H1 (cell line): ENCODE results near the gene CNGB1.

ENCODE experiments used
- GABPA ChIP-seq: IDR thresholded peaks from 2 replicates; pipeline ENCODE4 v1.6.1; 2011; ENCODE audit warnings: mild to moderate bottlenecking, low read length, moderate library complexity, borderline replicate concordance; ENCODE audit not compliant: insufficient read depth
- POLR2A ChIP-seq, 2 experiments: IDR thresholded peaks; 1 replicate in 1 of 2; 2 replicates in 1 of 2; pipeline ENCODE4 v1.6.1; 2011; ENCODE audit warnings: low read depth in 2 of 2, low read length in 2 of 2, mild to moderate bottlenecking in 2 of 2; ENCODE audit errors: control extremely low read depth in 1 of 2
- POLR2AphosphoS5 ChIP-seq: IDR thresholded peaks from 2 replicates; pipeline ENCODE4 v1.6.1; 2011; ENCODE audit warnings: low read depth, low read length
- SAP30 ChIP-seq: fragments of 300-600 bp; sonication (generic); IDR thresholded peaks from 2 replicates; pipeline ENCODE4 v1.7.1; 2012; ENCODE audit warnings: low read length, moderate library complexity, mild to moderate bottlenecking, inconsistent platforms; ENCODE audit not compliant: insufficient read depth, insufficient replicate concordance
- SP1 ChIP-seq: IDR thresholded peaks from 2 replicates; pipeline ENCODE4 v1.6.1; 2011; ENCODE audit warnings: low read depth, low read length
- TF ChIP-seq, protein P1 (sequence below), 3 experiments: IDR thresholded peaks; 1 replicate in 2 of 3; 2 replicates in 1 of 3; pipeline versions ENCODE4 v1.5.1 to v1.6.1; 2011; ENCODE audit warnings: low read length in 3 of 3, mild to moderate bottlenecking in 3 of 3, inconsistent platforms in 2 of 3, low read depth in 1 of 3, moderate library complexity in 1 of 3; ENCODE audit not compliant: insufficient read depth in 1 of 3; ENCODE audit errors: control extremely low read depth in 1 of 3
- TF ChIP-seq, protein P2 (sequence below): IDR thresholded peaks from 2 replicates; pipeline ENCODE4 v1.6.1; 2012; ENCODE audit warnings: low read length, inconsistent platforms

DNA sequence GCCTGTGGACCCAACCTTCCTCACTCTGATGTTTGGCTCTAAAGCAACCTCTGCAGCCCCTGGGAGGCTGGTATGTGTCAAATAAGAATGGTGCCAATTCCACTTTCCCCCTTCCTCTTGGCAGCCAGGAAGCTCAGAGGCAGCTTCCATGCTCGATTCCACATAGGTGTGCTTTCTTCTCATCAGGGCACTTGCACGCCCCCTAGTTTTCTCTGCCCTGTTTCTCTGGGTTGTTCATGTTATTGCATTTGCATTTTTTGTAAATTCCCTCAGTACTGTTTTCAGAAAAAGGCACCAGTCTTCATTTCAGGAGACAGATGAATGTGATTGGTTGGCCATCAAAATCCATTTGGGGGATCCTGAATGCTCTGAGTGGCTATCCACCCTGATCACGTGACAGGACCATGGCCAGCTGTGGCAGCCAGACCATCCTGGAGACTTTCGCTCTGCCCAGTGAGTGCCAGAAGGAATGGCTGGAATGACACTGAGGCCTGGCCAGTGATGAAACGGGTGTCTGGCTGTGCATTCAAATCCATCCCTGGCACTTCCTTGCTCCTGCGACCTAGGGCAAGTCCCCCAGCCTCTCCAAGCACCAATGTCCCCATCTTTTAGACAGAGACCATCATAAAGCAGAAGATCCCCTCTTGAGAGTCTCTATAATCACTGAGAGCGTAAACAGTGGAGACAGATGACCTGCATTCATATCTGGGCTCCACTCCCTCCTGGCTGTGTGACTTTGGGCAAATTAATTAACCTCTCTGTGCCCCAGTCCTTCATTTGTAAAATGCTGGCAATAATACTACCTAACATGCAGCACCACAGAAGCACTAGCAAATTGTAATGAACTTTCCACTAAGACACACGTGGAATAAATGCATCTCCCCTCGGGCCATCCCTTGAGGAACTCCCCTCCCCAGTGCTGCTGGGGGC lies 56.4 kb downstream of the CNGB1 start:
- TF ChIP-seq POLR2AphosphoS5 (no peak), GABPA (no peak), POLR2A (IDR thresholded peaks at IDR 0.05; ENCODE audit: control extremely low read depth in 1 of 2, low read depth in 2 of 2, low read length in 2 of 2) (no peak), SP1 (no peak), SAP30 (no peak)
- TF ChIP-seq, protein P1, sequence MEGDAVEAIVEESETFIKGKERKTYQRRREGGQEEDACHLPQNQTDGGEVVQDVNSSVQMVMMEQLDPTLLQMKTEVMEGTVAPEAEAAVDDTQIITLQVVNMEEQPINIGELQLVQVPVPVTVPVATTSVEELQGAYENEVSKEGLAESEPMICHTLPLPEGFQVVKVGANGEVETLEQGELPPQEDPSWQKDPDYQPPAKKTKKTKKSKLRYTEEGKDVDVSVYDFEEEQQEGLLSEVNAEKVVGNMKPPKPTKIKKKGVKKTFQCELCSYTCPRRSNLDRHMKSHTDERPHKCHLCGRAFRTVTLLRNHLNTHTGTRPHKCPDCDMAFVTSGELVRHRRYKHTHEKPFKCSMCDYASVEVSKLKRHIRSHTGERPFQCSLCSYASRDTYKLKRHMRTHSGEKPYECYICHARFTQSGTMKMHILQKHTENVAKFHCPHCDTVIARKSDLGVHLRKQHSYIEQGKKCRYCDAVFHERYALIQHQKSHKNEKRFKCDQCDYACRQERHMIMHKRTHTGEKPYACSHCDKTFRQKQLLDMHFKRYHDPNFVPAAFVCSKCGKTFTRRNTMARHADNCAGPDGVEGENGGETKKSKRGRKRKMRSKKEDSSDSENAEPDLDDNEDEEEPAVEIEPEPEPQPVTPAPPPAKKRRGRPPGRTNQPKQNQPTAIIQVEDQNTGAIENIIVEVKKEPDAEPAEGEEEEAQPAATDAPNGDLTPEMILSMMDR (IDR thresholded peaks at IDR 0.05; ENCODE audit: control extremely low read depth in 1 of 3, insufficient read depth in 1 of 3, low read depth in 1 of 3, low read length in 3 of 3): no peak
- TF ChIP-seq, protein P2, sequence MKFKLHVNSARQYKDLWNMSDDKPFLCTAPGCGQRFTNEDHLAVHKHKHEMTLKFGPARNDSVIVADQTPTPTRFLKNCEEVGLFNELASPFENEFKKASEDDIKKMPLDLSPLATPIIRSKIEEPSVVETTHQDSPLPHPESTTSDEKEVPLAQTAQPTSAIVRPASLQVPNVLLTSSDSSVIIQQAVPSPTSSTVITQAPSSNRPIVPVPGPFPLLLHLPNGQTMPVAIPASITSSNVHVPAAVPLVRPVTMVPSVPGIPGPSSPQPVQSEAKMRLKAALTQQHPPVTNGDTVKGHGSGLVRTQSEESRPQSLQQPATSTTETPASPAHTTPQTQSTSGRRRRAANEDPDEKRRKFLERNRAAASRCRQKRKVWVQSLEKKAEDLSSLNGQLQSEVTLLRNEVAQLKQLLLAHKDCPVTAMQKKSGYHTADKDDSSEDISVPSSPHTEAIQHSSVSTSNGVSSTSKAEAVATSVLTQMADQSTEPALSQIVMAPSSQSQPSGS: no peak
